Right cardiac atrium (tissue), 5 donors: Measurements from ENCODE around the gene MTHFR. TPM values are rescaled to one million over a fixed set of nuclear protein-coding genes. Genes with fewer than 3 reads are reported as not detected.

Source experiments
- ATAC-seq, 2 donors: fragments of 200-7000 bp; cut with Tn5 transposase; one replicate each; pipeline versions ENCODE4 v1.8.0 to v1.9.1; 2020; ENCODE audit warnings: moderate library complexity in 2 of 2, mild to moderate bottlenecking in 1 of 2
- DNase-seq, 3 donors: peaks; one replicate each; pipeline ENCODE4 v3.0.0-alpha.2; 2020
- H3K27ac ChIP-seq: one replicate; pipeline ENCODE4 v1.5.1; 2013; ENCODE audit warnings: mild to moderate bottlenecking, low read length, control low read depth, moderate library complexity
- H3K27me3 ChIP-seq: one replicate; pipeline ENCODE4 v1.6.1; 2013; ENCODE audit not compliant: control insufficient read depth, insufficient read depth
- H3K4me1 ChIP-seq: one replicate; pipeline ENCODE4 v1.6.1; 2013; ENCODE audit warnings: low read length; ENCODE audit not compliant: control insufficient read depth, insufficient read depth
- H3K4me3 ChIP-seq: one replicate; pipeline ENCODE4 v1.5.1; 2013; ENCODE audit warnings: low read length, control low read depth
- H3K9me3 ChIP-seq: one replicate; pipeline ENCODE4 v1.6.1; 2013; ENCODE audit warnings: low read length; ENCODE audit not compliant: control insufficient read depth
- WGBS: extraction: QIAGEN DNeasy Blood & Tissue Kit; methylation state at CpG from one replicate; pipeline ENCODE4 v1.1.7; 2013; 5-methylcytosine and 5-hydroxymethylcytosine counted together
- intact Hi-C, 4 donors: fragments of 100-400 bp; cut with DNase I; formaldehyde crosslinking; loops; one replicate each; pipeline versions ENCODE4 v1.11.0 to v1.14.0; 2022 to 2023
- polyA plus RNA-seq: library from polyadenylated mRNA; stranded (reverse); fragments of 200-250 nt; gene quantifications from one replicate; pipeline ENCODE4 v1.2.3, GENCODE V29; 2013
- total RNA-seq, 4 donors: library from RNA; stranded (reverse); fragmentation: NEBNext Ultra II Directional; extraction: Animal tissue kit (Norgen Biotek cat#: 25700); gene quantifications; one replicate each; pipeline ENCODE4 v1.2.1, GENCODE V29; 2021
- donor health status: healthy with polysubstance abuse.
- donor health status: DM: no; HTN: yes; CAD: no.
- donor health status: DM: no; HTN: no; CAD: no.
- donor health status: DM: no; HTN: yes; CAD: no; lungs with severe emphysema.
- donor health status: DM: yes; HTN: yes; CAD: no.

The MTHFR gene
- total and polyA plus RNA-seq, 5 donors, result 36.7 to 75.2 (median 55.6) TPM

DNA sequence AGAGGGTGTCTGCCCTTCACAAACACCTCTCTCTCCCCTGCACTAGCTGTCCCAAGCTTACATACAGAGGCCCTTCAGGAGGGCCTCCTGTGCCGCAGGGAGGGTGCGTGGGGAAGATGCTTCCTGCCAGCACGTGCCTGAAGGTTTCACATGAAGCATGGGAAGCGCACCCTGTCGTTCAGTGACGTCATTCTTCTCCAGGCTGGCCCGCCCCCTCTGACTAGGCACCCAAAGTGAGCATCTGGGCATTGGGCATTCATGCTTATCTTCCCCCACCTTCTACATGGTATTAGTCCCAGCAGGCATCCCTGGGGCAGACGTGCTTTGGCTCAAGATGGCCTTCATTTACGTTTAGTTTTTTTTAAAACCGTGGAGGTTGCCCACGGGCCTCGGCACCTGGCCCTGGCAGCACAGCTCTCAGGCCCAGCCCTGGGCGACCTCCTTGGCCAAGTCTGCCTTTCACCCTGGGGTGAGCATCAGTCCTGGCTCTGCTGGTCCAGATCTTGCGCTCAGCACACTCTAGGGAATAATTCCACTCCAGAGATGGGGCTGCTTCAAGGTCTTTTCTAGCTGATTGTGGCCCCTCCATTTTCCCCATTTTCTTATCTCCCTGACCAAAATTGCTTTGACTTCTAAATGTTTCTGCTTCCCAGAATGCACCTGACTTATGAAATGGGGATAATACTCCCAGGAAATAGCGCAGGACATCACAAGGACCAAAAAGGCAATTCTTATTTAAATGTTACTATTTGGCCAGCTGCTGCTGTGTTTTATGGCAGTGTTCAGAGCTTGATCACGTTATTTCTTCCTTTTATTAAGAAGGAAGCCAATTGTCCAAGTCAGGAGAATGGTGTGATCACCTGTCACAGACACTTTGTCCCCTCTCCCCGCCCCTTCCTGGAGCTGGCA, 35.7 kb upstream of the MTHFR start:
- peak; percentile 46 to 72 (median 66) for DNase-seq
- no peaks in the 10 kb centered on the region for H3K9me3 ChIP-seq
- ATAC-seq, result peak; percentile 5 to 7
- intact Hi-C loops, result no loop called here
- H3K4me3 ChIP-seq, result no peak overlapping the region
- H3K27me3 ChIP-seq, result no peaks in the 10 kb centered on the region
- peak overlapping the region; percentile 65 for H3K27ac ChIP-seq
- WGBS, result 51% methylated on average over 17 of the region's 17 CpGs
- H3K4me1 ChIP-seq, result no peaks in the 10 kb centered on the region

- DNase-seq (peak; percentile 38 to 73 (median 73)), ATAC-seq (peak in 1 of 2 donors; percentile 3)
- Histone ChIP-seq H3K27ac (peak overlapping the region; percentile 85), H3K4me1 (no peaks in the 10 kb centered on the region), H3K4me3 (no peak overlapping the region), H3K9me3 (no peaks in the 10 kb centered on the region), H3K27me3 (no peaks in the 10 kb centered on the region)
- WGBS, result 63% methylated on average over 20 of the region's 20 CpGs
- intact Hi-C loops, result loop anchor here in 3 of 4 donors (2.0 to 10.0 kb wide), 5 partner anchors 52 to 185 kb away; no protein-coding TSS in a partner anchor
Observed at GRCh38 chr1:11839727-11840705, 34.3 kb upstream of the MTHFR start.

DNA sequence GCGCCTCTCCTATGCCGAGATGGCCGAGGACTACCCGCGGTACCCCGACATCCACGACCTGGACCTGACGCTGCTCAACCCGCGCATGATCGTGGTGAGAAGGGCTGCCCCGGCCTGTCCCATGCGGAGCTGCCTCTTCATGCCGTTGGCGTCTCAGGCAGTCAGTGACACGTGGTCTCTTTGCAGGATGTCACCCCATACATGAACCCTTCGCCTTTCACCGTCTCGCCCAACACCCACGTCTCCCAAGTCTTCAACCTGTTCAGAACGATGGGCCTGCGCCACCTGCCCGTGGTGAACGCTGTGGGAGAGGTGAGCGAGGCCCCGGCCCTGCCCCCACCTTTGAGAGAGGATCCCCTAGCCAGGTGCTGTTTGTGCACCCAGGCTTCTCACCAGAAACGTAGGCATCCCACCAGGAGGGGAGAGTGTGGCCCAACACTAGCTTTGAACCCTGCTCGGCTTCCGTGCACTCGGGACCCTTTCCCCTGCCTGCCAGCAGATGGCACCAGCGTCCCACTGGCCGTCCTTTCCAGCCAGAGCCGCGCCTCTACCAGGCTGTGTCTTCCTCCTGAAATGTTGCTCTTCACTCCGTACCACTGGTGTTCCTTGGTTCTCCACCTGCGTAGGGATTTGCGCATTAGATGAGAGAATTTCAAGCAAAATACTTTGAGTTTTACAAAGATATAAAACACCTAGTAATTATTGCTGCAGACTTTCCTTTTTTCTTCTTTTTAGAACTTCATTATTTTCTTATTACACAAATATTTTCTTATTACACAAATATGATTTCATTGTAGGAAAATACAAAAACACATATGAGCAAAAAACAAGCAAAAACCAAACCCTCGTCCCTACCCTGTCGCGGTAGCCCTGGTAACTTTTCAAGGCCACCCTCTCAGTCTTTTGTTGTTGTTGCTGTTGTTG, 32.8 kb upstream of the MTHFR start:
- peak; percentile 75 to 91 (median 88) for DNase-seq
- Histone ChIP-seq H3K9me3 (no peaks in the 10 kb centered on the region), H3K27ac (no peak overlapping the region), H3K27me3 (no peaks in the 10 kb centered on the region), H3K4me3 (no peak overlapping the region), H3K4me1 (no peaks in the 10 kb centered on the region)
- peak; percentile 47 to 50 for ATAC-seq
- intact Hi-C loops, result loop anchor here (1.0 to 10.0 kb wide), 6 partner anchors 54 to 186 kb away; no protein-coding TSS in a partner anchor
- 62% methylated on average over 40 of the region's 40 CpGs for WGBS

GRCh38 chr1:11837767-11838348, 32.1 kb upstream of the MTHFR start:
- DNase-seq (no peak), ATAC-seq (no peak)
- H3K4me1 ChIP-seq, result no peaks in the 10 kb centered on the region
- intact Hi-C loops, result loop anchor here (1.0 to 10.0 kb wide), 6 partner anchors 54 to 187 kb away; no protein-coding TSS in a partner anchor
- no peak overlapping the region for H3K4me3 ChIP-seq
- no peaks in the 10 kb centered on the region for H3K9me3 ChIP-seq
- WGBS, result 87% methylated on average over 11 of the region's 11 CpGs
- no peaks in the 10 kb centered on the region for H3K27me3 ChIP-seq
- no peak overlapping the region for H3K27ac ChIP-seq

- ATAC-seq (no peak), DNase-seq (no peak)
- H3K4me3 ChIP-seq, result no peak overlapping the region
- no peaks in the 10 kb centered on the region for H3K9me3 ChIP-seq
- 88% methylated on average over 36 of the region's 36 CpGs for WGBS
- intact Hi-C loops, result loop anchor here in 2 of 4 donors (5.0 to 10.0 kb wide), 4 partner anchors 55 to 188 kb away; no protein-coding TSS in a partner anchor
- no peaks in the 10 kb centered on the region for H3K27me3 ChIP-seq
- H3K27ac ChIP-seq, result no peak overlapping the region
- no peaks in the 10 kb centered on the region for H3K4me1 ChIP-seq
Observed at GRCh38 chr1:11836955-11837766, 31.4 kb upstream of the MTHFR start.

- H3K9me3 ChIP-seq, result no peaks in the 10 kb centered on the region
- H3K4me3 ChIP-seq, result no peak overlapping the region
- intact Hi-C loops, result loop anchor here in 2 of 4 donors (5.0 to 10.0 kb wide), 4 partner anchors 57 to 189 kb away; no protein-coding TSS in a partner anchor
- 91% methylated on average over 28 of the region's 28 CpGs for WGBS
- no peaks in the 10 kb centered on the region for H3K27me3 ChIP-seq
- H3K4me1 ChIP-seq, result no peaks in the 10 kb centered on the region
- DNase-seq, result no peak
- ATAC-seq, result no peak
- H3K27ac ChIP-seq, result no peak overlapping the region
Observed at GRCh38 chr1:11835441-11836225, 29.9 kb upstream of the MTHFR start.

DNA sequence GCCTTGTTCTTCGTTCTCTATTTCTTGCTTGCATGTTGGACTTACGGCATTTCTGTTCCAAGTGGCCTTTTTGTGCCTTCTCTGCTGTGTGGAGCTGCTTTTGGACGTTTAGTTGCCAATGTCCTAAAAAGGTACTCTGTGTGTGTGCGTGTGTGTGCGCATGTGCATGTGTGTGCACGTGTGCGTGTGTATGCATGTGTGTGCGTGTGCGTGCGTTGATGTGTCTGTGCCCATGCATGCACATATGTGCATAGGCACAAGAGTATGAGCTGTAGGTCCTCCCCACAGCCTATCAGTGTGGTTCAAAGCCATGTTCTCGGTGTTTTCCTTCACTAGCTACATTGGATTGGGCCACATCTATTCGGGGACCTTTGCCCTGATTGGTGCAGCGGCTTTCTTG, 28.1 kb upstream of the MTHFR start:
- Histone ChIP-seq H3K4me3 (no peak overlapping the region), H3K4me1 (no peaks in the 10 kb centered on the region), H3K9me3 (no peaks in the 10 kb centered on the region), H3K27ac (no peak overlapping the region), H3K27me3 (no peaks in the 10 kb centered on the region)
- DNase-seq, result no peak
- intact Hi-C loops, result loop anchor here in 2 of 4 donors (10.0 kb wide), 3 partner anchors 131 to 191 kb away; no protein-coding TSS in a partner anchor
- WGBS, result 93% methylated on average over 13 of the region's 13 CpGs
- ATAC-seq, result no peak

DNA sequence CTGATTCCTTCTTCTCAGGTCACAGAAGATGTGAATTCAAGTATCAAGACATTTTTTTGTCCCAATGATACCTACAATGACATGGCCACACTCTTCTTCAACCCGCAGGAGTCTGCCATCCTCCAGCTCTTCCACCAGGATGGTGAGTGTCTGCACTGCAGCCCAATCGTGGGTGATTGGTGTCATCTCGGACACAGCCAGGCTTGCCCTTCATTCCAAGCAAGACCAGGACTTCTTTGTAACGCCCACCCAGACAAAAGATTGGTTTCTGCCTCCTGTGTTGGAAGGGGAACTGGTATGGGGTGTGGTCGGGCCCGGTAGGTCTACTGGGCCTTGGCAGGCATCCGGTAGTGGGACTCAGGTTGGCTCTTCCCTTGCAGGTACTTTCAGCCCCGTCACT, 27.7 kb upstream of the MTHFR start:
- H3K4me1 ChIP-seq, result no peaks in the 10 kb centered on the region
- no peak overlapping the region for H3K4me3 ChIP-seq
- DNase-seq (no peak), ATAC-seq (no peak)
- H3K27me3 ChIP-seq, result no peaks in the 10 kb centered on the region
- no peaks in the 10 kb centered on the region for H3K9me3 ChIP-seq
- no peak overlapping the region for H3K27ac ChIP-seq
- intact Hi-C loops, result loop anchor here in 2 of 4 donors (10.0 kb wide), 3 partner anchors 131 to 191 kb away; no protein-coding TSS in a partner anchor
- WGBS, result 91% methylated on average over 8 of the region's 8 CpGs
